GM19467 (cell line): ENCODE data around the gene ENHO.
"Not testable (repeated sequence)": the region's sequence is repeated elsewhere in the genome, so short reads cannot be mapped to it uniquely, and the experiment has no call there.

Experiments
- ATAC-seq: cut with Tn5 transposase; IDR thresholded peaks from one replicate; pipeline ENCODE4 v1.9.1; 2021; ENCODE audit warnings: mild to moderate bottlenecking, moderate library complexity; ENCODE audit not compliant: unreplicated experiment

ENHO gene

DNA sequence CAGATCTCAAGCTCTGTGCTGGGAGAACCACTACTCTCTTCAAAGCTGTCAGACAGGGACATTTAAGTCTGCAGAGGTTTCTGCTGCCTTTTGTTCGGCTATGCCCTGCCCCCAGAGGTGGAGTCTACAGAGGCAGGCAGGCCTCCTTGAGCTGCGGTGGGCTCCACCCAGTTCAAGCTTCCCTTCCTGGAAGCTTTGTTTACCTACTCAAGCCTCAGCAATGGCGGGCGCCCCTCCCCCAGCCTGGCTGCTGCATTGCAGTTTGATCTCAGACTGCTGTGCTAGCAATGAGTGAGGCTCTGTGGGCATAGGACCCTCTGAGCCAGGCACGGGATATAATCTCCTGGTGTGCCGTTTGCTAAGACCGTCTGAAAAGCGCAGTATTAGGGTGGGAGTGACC lies 9.3 kb upstream of the ENHO start:
- not testable (repeated sequence) for ATAC-seq

DNA sequence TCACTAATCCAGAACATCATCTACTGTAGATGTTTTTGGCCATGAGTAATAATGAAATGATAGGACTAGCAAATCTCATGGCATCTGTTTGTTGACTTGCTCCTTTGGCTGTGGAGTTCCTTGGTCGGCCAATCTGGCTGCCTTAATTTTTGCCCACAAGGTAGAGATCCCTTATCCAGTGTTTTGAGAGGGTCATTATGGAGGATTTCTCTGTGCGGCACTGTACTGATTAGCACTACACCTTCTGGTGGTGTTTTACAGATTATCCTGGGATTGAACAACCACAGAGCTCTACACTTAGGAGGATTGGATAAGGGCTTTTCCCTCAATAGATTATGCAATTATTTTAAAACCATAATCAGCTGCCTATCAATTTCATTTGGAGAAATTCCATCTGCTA lies 3.2 kb upstream of the ENHO start:
- no peak for ATAC-seq

DNA sequence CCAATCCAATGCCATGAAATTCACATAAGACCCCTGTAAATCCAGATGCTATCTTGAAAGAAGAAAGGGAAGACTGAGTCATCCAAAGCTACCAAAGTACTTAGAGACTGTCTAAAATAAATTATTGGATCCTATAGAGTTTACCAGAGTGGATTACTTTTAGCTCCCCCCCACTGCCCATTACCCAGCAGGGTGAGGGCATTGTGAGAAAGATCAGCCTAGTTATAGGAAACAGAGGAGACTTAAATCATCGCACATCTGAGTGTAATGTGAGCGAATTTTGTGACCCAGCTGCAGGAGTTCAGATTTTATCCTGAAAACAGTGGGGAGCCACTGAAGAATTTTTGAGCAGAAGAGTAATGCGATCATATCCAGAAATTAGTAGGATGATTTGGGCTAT lies 1.6 kb upstream of the ENHO start:
- no peak for ATAC-seq

DNA sequence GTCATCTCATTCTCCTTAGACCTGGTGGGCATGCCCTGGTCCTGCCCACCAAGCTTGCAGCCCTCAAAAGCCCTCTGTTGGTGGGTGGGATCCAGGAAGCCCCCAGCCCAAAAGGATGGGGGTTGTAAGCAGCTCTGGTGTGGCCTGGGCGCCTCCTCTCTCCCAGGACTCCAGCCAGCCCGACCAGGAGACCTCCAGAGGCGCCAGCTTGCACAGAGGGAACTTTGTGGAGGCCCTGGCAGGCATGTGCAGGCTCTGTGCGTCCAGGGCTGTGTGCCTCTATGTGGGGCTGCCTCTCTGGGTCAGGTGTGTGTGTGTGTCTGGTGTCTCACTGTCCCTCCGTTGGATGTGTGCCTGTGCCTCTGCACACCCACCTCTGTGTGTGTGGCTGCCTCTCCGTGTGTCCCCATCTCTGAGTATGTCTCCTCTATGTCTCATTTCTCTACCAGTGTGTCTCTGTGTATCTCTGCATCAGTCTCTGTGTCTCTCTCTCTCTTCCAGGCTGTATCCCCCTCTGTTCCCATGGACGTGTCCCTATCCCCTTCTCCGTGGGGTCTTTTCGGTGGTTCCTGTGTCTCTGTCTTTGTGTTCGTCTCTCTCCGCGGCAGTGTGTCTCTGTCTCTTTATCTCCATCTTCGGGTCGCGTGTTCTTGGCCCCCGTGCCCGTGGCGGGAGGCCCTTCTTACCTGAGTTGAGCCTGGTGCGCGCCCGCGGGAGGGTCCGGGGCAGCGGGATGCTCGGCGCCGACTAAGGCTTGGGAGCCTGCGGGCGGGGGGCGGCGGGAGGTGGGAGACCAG lies 501 bp downstream of the ENHO start:
- ATAC-seq: peak; percentile 8

DNA sequence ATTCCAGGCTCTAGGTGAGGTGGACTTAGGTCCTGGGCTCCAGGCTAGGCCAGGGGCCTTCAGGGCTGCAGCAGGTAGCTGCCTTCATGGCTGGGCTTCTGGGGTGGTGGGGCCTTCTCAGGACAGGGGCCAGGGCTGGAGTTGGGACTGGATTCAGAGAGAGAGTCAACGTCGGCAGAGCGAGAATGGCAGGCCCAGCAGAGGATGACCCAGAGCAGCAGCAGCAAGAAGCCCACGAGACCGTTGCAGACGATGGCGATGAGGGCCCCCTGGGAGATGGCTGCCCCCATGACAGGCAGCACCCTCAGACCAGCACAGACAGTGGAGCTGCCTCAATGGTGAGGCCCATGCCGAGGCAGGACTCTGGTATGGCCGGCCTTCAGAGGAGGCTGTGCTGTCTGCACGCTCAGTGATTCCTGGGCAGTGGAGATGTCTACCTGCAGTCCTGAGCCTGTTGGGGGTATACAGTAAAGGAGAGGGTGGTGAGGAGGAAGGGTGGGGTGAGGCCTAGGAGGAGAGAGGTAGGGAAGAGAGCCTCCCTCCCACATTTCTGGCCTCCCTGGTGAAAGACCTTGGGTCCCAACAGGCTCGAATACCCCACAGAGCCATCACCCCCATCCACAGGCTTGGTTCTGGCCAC lies 1.3 kb downstream of the ENHO start:
- no peak for ATAC-seq

DNA sequence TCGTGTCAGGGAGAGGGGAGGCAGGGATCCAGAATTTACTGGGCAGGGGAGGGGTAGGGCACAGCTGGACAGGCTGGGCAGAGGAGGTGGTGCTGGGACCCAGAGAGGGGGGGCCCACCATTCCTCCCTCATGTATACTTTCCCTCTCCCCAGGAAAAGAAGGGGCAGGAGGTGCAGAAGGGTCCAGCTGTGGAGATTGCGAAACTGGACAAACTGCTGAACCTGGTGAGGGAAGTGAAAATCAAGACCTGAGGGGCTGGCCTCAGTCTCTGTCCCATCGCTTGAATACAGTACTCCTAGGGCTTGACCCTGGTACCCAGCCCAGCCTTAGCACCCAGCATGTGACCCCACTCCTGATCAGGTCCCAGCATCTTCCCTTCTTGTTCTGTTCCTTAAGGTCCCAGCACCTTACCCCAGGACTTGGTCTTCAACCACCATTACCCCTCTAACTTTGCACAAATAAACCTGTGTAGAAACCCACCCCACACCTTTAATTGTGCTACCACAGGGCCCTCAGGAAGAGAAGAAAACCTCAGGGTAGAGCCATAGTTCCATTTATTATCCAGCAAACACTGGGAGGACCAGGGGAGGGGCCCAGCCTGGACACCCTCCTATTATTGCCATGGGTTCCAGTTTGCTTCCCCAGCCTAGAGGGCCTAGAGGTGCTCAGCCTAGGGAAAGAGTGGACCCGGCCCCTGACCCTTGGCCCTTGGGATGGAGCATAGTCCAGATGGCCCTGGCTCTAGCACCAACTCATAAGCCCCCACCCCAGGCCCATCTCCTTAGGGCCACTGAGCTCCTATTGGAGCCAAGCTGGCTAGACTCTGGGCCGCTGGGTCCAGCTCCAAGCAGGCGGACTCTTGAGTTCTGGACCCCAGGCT lies 2.0 kb downstream of the ENHO start:
- no peak for ATAC-seq

DNA sequence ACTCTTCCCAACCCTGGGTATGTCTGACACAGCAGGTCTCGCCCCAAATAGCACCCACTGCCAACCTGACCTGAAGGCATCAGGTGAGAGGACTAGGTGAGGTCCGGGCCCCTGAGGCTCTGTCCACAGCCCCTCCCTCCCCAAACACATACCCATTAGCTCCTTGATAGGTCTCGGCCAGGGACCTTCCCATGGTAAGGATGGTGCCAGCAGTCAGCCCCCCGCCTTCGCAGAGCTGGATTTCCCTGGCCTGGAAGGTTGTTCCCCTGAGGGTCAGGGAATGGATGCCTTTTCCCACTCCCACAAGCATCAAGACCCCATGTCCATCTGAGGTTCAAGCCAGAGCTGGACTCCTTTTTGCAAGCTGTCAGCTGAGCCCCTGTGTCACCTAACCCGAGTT lies 2.7 kb downstream of the ENHO start:
- ATAC-seq: no peak

DNA sequence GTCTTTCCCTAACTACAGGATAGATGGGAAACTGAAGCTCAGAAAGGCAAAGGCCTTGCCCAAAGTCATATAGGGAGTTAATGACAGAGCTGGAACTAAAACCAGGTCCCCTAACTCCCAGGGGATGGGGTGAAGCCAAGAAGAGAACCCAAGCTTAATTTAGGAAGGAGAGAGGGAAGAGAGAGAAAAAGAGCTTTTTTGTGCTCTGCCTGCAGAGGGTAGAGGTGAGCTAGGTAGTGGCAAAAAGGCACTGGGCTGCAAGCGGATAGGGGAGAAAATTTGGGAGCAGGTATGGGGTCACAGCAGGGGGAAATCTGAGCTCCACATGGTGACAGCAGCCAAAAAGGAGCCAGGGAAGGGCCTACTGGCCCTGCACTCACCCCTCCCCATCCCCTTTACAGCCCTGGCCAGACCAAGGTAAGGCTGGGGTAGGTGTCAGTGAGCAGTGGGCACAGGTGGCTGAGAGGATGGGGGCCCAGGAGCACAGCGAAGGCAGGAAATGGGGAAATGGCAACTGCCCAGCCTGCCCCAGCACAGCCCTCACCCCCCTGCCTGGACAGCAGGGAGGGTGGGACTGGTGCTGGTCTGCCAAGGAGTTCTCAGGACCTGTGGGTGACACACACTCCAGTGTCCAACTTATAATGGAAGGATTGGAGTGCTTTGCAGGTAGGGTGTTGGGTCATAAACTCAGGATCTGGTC lies 3.3 kb downstream of the ENHO start:
- ATAC-seq: no peak

DNA sequence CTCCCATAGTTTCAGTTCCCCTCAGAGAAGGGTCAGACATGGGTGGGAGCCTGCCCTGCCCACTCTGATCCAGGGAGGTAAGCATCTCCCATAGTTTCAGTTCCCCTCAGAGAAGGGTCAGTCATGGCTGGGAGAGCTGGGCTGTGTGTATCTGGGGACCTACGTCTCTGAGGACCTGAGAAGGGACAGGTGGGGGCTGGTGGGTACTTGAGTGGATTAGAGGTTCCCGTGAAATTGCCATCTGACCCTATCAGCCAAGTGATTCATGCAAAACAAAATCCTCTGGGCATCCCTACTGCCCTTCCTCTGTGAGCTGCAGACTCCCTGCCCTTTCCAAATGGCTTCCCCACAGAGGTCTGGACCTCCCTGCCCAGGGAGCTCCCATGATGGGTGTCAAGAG lies 3.9 kb downstream of the ENHO start:
- no peak for ATAC-seq

DNA sequence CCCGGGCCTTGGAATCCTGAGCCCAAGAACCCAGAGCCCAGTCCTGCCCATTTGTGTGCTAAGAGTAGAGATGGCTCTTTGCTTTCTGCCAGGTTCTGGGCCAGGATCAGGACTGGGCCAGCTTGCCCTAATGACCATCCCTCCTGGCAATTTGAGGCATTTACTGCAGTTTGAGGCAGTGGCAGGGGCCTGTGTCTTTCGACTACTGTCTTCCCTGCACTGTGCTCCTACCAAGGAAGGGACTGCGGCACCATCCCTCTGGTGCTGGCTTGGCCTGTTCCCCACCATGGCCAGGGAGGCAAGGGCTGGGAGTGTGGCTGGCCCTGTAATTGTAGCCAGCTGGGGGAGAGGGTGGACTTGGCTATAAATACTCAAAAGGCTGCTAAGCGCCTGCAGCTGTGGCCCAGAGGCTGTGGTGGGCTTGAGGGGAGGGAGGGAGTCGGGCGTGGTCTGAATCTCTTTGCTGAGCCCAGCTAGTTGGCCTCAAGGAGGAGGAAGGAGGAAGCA lies 4.6 kb downstream of the ENHO start:
- ATAC-seq: no peak

DNA sequence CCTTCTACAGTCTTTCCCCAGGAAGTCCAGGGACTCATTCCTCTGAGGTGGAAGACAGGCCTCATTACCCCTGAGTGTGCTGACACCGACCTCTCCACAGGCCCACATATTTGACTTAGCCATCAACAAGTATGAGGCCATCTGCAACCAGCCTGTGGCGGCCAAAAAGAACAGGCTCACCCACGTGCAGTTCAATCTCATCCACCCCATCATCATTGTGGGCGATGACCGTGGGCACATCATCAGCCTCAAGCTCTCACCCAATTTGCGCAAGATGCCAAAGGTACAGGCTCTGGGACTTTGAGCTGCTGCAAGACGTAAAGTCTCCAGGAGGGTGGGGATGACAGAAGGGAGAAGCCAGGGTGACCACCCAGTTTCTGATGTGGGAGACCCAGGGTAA lies 5.6 kb downstream of the ENHO start:
- no peak for ATAC-seq

DNA sequence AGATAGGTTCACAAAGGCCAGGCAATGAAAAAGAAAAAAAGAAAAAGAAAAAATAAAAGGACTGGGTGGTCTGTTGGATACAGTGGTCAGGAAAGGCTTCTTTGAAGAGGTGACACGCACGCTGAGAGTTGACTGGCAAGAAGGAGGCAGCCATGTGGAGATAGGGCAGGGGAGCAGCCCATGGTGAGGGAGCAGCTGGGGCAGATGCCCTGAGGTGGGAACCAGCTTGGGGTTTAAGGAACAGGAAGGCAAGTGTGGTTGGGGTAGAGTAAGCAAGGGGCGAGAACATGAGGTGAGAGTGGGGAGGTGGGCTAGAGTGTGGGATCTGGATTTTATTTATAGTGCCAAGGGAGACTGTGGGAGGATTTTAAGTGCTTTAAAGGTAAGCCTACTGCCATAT lies 6.8 kb downstream of the ENHO start:
- ATAC-seq: no peak

DNA sequence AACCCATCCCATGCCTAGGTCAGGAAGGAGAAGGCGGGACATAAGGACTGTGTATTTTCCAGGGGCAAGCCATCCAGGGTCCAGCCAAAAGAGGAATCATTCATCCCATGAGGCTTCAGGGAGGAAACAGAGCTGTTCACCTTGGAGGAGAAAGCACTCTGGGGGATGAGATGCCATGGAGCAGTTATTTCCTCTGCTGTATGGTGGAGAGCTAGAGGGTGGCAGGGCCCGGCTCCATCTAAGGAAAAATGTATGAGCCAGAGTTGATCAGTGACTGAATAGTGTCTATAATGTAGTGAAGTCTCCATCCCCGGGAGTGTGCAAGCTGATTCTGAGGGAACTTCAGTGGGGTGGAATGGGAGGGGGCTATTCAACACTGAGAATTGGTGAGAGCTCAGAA lies 8.0 kb downstream of the ENHO start:
- ATAC-seq: no peak

DNA sequence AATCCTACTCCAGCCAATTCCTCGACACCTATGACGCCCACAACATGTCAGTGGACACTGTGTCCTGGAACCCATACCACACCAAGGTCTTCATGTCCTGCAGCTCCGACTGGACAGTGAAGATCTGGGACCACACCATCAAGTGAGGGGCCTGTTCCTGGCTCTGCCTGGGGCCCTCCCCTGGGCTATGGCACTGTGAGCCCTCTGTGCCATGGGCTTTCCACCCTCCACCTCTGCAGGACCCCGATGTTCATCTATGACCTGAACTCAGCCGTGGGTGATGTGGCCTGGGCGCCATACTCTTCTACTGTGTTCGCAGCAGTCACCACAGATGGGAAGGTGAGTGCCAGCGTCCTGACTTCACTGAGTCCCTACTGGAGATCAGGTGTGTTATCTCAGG lies 8.4 kb downstream of the ENHO start:
- no peak for ATAC-seq

DNA sequence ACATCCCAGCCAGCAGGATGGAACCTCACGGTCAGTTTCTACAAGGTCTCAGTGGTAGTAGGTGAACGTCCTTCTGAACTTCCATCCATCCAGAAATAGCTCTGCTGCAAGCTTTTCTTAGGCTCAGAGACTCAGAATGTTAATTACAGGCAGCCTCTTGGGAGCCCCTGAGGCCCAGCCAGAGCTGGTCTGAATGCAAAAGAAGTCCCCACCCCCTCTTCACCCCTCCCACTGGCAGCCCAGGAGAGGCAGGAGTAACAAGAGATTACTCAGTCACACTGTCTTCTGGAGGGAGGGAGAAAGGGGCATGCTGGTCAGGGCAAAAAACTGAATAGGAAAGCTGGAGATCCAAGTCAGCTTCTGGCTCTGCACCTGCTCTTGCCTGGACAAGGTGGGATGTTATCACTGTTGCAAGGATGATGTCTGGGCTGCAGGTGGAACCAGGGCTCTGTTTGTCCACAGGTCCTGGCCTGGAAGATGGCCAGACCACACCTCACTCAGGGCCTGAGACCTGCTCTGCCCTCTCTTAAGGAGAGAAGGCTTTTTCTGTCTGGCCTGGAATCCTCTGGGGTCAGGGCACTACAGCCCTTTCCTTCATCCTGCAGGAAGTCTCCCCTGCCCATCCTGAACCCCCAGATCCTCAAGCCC lies 9.1 kb downstream of the ENHO start:
- ATAC-seq: no peak

DNA sequence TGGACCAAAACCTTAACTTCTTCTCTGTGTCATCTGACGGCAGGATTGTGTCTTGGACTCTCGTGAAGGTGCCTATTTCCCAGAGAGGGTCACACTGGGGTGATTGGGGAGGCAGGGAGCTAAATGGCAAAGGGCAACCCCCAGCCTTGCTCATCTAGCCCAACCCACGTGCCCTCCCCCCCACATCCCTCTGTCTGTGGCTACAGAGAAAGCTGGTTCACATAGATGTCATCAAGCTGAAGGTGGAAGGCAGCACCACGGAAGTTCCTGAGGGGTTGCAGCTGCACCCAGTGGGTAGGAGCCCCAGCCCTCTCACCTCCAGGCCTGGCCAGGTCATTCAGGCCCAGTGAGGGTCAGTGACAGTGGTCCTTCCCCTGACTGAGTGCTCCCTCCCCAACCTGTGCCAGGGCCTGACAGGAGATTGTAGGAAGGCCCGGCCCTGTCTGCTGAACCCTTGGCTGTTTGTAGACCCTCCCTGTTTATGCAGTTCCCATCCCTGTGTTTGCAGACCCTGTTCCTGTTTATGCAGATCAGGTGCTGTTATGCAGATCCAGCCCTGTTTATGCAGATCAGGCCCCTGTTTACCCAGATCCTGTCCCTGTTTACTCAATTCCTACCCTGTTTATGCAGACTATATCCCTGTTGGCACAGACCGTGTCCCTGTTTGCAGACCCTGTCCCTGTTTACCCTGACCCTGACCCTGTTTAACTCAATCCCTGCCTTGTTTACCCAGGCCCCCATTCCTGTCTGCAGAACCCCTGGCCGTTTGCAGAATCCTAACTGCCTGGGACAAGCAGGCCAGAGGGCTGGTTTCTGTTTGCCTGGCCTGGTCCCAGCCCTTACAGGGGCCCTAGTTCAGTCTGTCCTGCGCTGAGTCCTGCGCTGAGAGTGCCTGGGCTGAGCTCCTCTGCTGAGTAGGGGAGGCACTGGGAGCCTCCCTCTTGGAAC lies 10.4 kb downstream of the ENHO start:
- no peak for ATAC-seq

DNA sequence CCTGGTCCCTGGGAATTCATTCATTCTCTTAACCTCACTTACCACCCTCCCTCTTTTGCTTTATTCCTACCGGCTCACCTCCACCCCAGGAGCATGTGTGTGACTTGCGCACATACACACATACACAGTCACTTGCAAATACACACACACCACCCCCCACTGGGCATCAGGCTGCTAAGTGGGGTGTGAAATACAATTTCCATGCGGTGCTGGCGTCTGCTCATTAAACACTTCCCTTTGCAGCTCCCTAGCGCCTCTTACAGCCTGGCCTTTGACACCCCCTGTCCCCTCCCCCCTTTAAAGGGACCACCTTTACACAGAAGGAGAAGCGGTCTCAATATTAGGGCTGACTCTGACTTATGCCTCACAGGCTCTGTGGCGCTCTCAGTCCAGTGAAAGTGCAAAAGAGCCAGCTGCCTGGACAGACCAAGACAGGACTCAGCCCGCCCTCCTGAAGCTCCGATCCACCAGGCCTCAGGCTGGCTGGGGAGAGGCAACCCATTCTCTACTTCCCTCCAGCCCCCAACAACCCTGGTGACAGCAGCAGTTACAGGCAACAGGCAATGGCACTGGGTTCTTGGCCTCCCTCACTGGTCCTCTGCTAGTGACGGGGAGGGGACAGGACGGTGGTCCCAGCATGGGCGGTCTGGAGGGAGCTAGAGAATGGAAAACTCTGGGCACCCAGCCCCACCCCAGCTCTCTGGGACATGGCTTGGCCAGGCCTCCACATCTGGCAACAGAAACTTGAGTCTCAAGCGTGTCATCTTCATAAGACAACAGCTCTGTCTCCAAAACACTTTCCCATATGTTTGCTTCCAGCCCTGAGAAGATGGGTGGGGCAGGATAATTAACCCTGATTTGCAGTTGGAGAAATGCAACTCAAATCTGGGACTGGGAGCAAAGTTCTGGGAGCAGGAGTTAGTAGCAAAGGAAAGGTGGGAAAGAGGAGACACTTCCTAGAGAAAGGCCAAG lies 12.0 kb downstream of the ENHO start:
- no peak for ATAC-seq

DNA sequence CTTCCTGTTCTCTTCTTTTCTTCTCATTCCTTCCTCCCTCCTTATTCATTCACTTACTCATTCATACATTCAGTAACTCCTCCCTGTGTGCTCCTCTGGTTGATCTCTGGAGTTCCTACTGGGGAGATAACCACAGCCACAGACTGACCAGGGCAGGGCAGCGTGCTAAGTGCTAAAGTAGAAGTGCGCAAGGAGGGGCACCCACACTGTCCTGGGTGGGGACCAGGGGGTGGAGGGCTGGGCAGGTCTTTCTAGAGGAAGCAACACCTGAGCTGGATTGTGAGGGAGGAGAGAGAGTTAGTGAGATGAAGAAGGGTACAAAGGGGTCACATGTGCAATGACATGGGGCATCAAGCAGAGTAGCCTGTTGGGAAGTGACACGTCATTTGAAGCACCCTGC lies 13.8 kb downstream of the ENHO start:
- ATAC-seq: no peak
